Measurements from ENCODE around the gene FARP2.

DNA sequence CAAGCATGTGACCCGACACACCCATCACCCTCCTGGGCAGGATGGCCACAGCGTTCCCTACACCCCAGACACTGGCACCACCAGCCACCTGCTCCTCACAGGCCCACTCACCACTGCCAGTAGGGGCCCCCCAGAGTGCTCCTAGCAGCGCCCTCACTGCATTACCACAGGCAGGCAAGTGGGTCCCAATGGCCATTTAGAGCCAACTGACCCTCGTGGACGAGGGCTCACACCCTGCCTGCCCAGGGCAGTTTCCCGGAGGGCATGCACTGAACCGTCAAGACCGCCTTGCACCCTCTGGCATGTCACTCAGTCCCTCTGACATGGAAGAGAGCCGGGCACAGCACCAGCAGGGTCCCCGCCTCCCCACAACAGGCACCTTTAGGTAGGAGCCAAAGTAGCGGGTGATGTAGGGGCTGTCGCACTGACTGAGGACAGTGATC lies 145.0 kb downstream of the FARP2 start:
- TF ChIP-seq, protein P1, sequence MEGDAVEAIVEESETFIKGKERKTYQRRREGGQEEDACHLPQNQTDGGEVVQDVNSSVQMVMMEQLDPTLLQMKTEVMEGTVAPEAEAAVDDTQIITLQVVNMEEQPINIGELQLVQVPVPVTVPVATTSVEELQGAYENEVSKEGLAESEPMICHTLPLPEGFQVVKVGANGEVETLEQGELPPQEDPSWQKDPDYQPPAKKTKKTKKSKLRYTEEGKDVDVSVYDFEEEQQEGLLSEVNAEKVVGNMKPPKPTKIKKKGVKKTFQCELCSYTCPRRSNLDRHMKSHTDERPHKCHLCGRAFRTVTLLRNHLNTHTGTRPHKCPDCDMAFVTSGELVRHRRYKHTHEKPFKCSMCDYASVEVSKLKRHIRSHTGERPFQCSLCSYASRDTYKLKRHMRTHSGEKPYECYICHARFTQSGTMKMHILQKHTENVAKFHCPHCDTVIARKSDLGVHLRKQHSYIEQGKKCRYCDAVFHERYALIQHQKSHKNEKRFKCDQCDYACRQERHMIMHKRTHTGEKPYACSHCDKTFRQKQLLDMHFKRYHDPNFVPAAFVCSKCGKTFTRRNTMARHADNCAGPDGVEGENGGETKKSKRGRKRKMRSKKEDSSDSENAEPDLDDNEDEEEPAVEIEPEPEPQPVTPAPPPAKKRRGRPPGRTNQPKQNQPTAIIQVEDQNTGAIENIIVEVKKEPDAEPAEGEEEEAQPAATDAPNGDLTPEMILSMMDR (IDR thresholded peaks at IDR 0.05) = no peak
- TF ChIP-seq POLR2A (IDR thresholded peaks at IDR 0.05) = no peak

Measured in body of pancreas (tissue), 4 donors.